22Rv1 (cell line): ENCODE results near the gene PTPRC.

ENCODE experiments used
- H3K27ac ChIP-seq: fragments of 450-650 bp; 2 replicates; pipeline ENCODE4 v1.5.1; 2017
- ZFX ChIP-seq: fragments of 450-650 bp; IDR thresholded peaks from 2 replicates; pipeline ENCODE4 v1.6.1; 2017; ENCODE audit warnings: antibody characterized with exemption, borderline replicate concordance
- TF ChIP-seq, protein P1 (sequence below): fragments of 450-650 bp; IDR thresholded peaks from 2 replicates; pipeline ENCODE4 v1.5.1; 2017; ENCODE audit warnings: mild to moderate bottlenecking

PTPRC gene

DNA sequence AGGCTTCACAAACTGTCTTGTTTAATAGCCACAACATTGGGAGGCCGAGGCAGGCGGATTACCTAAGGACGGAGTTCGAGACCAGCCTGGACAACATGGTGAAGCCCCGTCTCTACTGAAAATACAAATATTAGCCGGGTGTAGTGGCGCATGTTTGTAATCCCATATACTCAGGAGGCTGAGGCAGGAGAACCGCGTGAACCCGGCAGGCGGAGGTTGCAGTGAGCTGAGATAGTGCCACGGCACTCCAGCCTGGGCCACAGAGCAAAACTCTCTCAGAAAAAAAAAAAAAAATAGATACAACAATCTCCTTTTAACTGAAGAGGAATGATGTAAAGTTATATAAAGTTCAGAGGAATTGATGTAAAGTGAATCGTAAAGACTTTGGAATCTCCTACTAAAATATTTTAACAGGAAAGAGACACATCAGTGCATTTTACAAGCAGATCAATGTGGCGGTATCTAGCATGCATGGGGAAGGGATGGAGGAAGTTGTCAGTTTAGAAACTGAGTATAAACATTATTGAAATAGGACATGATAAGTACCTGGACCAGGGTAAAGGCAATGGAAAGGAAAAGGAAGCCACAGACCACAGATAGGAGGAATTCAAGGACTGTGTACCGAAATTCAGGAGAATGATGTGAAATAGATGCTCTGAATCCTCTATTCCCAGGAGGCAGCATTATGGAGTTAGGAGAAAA lies 41.5 kb downstream of the PTPRC start:
- no peak overlapping the region for H3K27ac ChIP-seq
- no peak for TF ChIP-seq ZFX
- TF ChIP-seq, protein P1, sequence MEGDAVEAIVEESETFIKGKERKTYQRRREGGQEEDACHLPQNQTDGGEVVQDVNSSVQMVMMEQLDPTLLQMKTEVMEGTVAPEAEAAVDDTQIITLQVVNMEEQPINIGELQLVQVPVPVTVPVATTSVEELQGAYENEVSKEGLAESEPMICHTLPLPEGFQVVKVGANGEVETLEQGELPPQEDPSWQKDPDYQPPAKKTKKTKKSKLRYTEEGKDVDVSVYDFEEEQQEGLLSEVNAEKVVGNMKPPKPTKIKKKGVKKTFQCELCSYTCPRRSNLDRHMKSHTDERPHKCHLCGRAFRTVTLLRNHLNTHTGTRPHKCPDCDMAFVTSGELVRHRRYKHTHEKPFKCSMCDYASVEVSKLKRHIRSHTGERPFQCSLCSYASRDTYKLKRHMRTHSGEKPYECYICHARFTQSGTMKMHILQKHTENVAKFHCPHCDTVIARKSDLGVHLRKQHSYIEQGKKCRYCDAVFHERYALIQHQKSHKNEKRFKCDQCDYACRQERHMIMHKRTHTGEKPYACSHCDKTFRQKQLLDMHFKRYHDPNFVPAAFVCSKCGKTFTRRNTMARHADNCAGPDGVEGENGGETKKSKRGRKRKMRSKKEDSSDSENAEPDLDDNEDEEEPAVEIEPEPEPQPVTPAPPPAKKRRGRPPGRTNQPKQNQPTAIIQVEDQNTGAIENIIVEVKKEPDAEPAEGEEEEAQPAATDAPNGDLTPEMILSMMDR = no peak

DNA sequence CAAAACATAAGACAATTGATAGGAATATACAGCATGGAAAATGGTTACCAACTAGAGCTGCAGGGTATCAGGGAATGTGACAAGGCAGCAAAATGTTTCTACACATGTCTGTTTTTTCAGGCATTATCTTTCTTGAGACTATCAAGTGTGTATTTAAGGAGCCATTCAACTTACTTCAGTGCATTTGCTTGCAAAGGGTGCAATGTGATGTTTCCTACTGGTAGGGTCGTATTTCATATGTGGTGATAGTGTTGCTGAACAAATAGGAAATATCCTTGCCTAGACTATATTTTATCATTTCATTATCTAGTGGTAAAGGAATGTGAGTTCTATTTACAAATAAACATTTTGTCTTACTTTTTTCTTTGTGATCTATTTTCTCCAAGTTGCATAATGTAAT lies 42.4 kb downstream of the PTPRC start:
- no peak overlapping the region for H3K27ac ChIP-seq
- TF ChIP-seq, protein P1 = no peak
- TF ChIP-seq ZFX = no peak

DNA sequence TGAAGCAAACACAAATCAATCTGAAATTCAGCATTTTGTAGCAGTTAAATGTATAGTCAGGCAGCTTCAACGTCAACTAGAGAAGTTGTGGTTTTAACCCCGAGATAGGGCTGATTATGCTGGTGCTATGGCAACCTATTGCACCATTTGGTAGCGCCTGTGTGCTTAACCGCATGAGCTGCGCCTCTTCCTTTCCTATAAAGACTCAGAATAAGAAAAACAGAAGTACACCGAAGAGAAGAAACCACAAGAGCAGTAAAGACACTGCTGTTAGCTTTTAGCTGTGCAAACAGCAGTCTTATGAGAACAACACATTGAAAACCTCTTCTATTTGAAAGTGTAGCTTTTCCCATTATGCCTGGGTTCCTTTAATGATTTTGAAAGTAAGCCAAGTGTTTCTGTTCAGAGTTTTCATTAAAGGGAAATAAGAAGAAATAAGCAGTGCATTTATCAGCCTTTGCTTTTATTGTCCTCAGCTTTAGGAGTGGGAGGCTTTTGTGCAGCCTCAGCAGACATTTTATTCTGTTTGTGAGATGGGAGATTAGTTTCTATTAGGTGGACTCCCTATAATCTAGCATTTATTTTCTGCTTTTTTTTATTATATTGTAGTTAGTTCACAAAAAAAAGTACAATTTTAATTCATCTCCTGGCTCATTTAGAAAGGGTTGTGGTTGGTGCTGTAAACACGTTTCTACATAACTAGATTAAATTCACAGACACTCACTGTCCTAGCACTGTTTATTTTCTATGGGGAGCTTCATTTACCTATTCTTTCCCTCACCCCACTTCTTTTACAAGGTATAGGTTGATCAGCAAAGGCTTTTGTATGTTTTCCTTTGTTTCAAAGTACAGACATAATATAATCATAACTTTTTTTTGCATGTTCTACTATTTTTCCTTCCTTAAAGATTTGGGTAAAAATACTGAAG lies 43.3 kb downstream of the PTPRC start:
- H3K27ac ChIP-seq = no peak overlapping the region
- no peak for TF ChIP-seq ZFX
- TF ChIP-seq, protein P1 = no peak

DNA sequence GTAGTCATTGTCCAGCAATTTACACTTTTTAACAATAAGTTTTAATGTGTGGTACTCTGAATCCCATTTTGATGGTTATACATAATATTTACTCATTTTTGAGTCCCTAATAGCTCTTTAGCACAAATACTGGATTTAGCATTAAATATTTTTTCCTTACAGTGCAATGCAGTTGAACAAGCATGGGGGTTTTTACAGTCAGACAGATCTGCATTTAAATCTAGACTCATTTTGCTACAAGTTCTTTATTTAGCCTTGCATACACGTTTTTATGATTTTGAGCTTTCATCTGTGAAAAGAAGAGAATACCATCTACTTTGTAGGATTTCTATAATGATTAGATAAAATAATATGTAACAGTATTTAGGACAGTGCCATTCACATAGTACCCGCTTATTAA lies 44.0 kb downstream of the PTPRC start:
- no peak for TF ChIP-seq ZFX
- no peak overlapping the region for H3K27ac ChIP-seq

- TF ChIP-seq, protein P1 = no peak
- TF ChIP-seq ZFX = no peak
- no peak overlapping the region for H3K27ac ChIP-seq
Observed at GRCh38 chr1:198683449-198683848, 44.6 kb downstream of the PTPRC start.

- TF ChIP-seq ZFX = no peak
- TF ChIP-seq, protein P1 = peak; percentile 74
- no peak overlapping the region for H3K27ac ChIP-seq
Observed at GRCh38 chr1:198686069-198686728, 47.4 kb downstream of the PTPRC start.

DNA sequence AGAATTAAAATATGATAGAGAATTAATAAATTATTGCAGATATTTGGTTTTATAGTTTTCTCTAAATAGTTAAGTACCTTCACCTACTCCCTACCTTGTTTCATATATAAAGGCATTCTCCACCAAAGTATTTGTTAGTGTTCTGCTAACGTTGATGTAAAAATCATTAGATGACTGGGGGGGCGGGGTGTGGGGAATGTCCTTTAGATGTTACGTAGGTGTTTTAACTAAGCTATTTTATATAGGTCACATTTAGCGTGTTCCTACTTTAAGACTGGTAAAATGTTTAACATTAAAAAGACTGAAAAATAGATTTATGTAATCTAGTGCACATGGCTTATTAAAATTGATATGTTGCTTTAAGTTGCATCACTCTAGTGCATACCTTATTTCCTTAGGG lies 48.6 kb downstream of the PTPRC start:
- H3K27ac ChIP-seq = no peak overlapping the region
- no peak for TF ChIP-seq ZFX
- TF ChIP-seq, protein P1 = no peak
